SU-DHL-6 (cell line): ENCODE measurements around the gene SF3B4.

ENCODE experiments used
- H2AFZ ChIP-seq: fragments of 200-600 bp; sonication (generic); 2 replicates; pipeline ENCODE4 v1.6.1; 2014; ENCODE audit warnings: low read depth, mild to moderate bottlenecking, moderate library complexity, mixed read lengths, antibody characterized with exemption, low read length; ENCODE audit not compliant: severe bottlenecking
- H3F3A ChIP-seq: fragments of 200-600 bp; shearing (Covaris generic); 2 replicates; pipeline ENCODE4 v1.6.0; 2016; ENCODE audit warnings: antibody characterized with exemption, mild to moderate bottlenecking; ENCODE audit not compliant: insufficient read depth
- H3K27ac ChIP-seq: fragments of 200-600 bp; sonication (generic); 2 replicates; pipeline ENCODE4 v1.5.1; 2016; ENCODE audit warnings: low read depth, mild to moderate bottlenecking, low read length, moderate library complexity, mixed read lengths
- H3K27me3 ChIP-seq: fragments of 200-600 bp; sonication (generic), shearing (Covaris generic); 2 replicates; pipeline ENCODE4 v1.6.0; 2014; ENCODE audit warnings: mild to moderate bottlenecking, low read length
- H3K36me3 ChIP-seq: fragments of 200-600 bp; sonication (generic); 2 replicates; pipeline ENCODE4 v1.6.1; 2014; ENCODE audit warnings: mild to moderate bottlenecking, low read length, mixed read lengths
- H3K4me2 ChIP-seq: fragments of 300-600, 200-600 bp; shearing (Covaris generic), sonication (generic); 2 replicates; pipeline ENCODE4 v1.6.0; 2014; ENCODE audit warnings: low read length, low read depth, mild to moderate bottlenecking; ENCODE audit not compliant: poor library complexity, severe bottlenecking
- H3K4me3 ChIP-seq: fragments of 200-600 bp; sonication (generic); 2 replicates; pipeline ENCODE4 v1.5.1; 2014; ENCODE audit warnings: antibody characterized with exemption, low read length, mild to moderate bottlenecking, mixed read lengths; ENCODE audit not compliant: insufficient read depth, poor library complexity, severe bottlenecking
- H3K79me2 ChIP-seq: fragments of 200-600 bp; sonication (generic); 2 replicates; pipeline ENCODE4 v1.6.1; 2014; ENCODE audit warnings: mild to moderate bottlenecking, low read length, moderate library complexity; ENCODE audit not compliant: insufficient read depth
- H3K9ac ChIP-seq: fragments of 200-600 bp; sonication (generic); 2 replicates; pipeline ENCODE4 v1.7.0; 2014; ENCODE audit warnings: mild to moderate bottlenecking, low read length
- H3K9me2 ChIP-seq: fragments of 200-600 bp; sonication (generic); replicated peaks from 2 replicates; pipeline ENCODE4 v1.6.1; 2014; ENCODE audit warnings: low read length; ENCODE audit not compliant: insufficient read depth
- H3K9me3 ChIP-seq: fragments of 200-600 bp; sonication (generic); 2 replicates; pipeline ENCODE4 v1.6.1; 2014; ENCODE audit warnings: low read length, mixed read lengths; ENCODE audit not compliant: insufficient read depth
- H4K20me1 ChIP-seq: fragments of 200-600 bp; sonication (generic); 2 replicates; pipeline ENCODE4 v1.6.1; 2014; ENCODE audit warnings: low read depth, mild to moderate bottlenecking, antibody characterized with exemption, low read length, moderate library complexity, mixed read lengths
- EZH2phosphoT487 ChIP-seq: fragments of 200-600 bp; sonication (generic), shearing (Covaris generic); conservative IDR thresholded peaks from 2 replicates; pipeline ENCODE4 v1.6.1; 2018; ENCODE audit warnings: mild to moderate bottlenecking, antibody characterized with exemption, low read length, moderate library complexity, mixed read lengths
- TF ChIP-seq, protein P1 (sequence below): fragments of 200-600 bp; sonication (generic); IDR thresholded peaks from one replicate; pipeline ENCODE4 v1.5.1; 2017; ENCODE audit warnings: antibody characterized with exemption, mild to moderate bottlenecking, low read length, moderate library complexity; ENCODE audit not compliant: insufficient read depth, poor library complexity, severe bottlenecking

Gene SF3B4

DNA sequence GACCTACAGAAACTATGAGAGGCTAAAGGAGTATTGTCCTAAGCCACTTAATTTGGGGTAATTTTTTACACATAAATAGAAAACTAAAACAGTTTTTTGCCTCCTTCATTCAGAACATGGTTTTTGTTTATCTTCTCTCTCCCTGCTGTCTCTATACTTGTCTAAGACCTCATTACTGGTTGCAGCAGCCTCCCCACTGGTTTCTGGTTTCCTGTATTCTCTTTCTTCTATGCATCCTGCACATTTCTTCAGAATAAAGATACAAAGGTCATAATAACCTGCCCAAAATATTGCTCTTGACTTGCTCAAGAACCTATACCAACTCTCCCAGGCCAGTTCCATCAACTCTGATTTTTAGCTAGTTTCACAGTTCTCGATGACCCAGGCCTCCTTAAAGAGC is 48.0 kb downstream of the SF3B4 start:
- no peak overlapping the region for H3K4me2 ChIP-seq
- no peak overlapping the region for H3K9ac ChIP-seq
- H3F3A ChIP-seq: peaks cover 8% of the 10 kb centered on the region
- H3K36me3 ChIP-seq: no peaks in the 10 kb centered on the region
- no peak overlapping the region for H3K27ac ChIP-seq
- no peak overlapping the region for H3K4me3 ChIP-seq
- H3K9me3 ChIP-seq: no peaks in the 10 kb centered on the region
- H2AFZ ChIP-seq: no peak overlapping the region
- no peaks in the 10 kb centered on the region for H3K79me2 ChIP-seq
- TF ChIP-seq, protein P1, sequence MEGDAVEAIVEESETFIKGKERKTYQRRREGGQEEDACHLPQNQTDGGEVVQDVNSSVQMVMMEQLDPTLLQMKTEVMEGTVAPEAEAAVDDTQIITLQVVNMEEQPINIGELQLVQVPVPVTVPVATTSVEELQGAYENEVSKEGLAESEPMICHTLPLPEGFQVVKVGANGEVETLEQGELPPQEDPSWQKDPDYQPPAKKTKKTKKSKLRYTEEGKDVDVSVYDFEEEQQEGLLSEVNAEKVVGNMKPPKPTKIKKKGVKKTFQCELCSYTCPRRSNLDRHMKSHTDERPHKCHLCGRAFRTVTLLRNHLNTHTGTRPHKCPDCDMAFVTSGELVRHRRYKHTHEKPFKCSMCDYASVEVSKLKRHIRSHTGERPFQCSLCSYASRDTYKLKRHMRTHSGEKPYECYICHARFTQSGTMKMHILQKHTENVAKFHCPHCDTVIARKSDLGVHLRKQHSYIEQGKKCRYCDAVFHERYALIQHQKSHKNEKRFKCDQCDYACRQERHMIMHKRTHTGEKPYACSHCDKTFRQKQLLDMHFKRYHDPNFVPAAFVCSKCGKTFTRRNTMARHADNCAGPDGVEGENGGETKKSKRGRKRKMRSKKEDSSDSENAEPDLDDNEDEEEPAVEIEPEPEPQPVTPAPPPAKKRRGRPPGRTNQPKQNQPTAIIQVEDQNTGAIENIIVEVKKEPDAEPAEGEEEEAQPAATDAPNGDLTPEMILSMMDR: no peak
- TF ChIP-seq EZH2phosphoT487: no peak
- H3K9me2 ChIP-seq: no peaks in the 10 kb centered on the region
- no peaks in the 10 kb centered on the region for H3K27me3 ChIP-seq
- H4K20me1 ChIP-seq: no peaks in the 10 kb centered on the region

DNA sequence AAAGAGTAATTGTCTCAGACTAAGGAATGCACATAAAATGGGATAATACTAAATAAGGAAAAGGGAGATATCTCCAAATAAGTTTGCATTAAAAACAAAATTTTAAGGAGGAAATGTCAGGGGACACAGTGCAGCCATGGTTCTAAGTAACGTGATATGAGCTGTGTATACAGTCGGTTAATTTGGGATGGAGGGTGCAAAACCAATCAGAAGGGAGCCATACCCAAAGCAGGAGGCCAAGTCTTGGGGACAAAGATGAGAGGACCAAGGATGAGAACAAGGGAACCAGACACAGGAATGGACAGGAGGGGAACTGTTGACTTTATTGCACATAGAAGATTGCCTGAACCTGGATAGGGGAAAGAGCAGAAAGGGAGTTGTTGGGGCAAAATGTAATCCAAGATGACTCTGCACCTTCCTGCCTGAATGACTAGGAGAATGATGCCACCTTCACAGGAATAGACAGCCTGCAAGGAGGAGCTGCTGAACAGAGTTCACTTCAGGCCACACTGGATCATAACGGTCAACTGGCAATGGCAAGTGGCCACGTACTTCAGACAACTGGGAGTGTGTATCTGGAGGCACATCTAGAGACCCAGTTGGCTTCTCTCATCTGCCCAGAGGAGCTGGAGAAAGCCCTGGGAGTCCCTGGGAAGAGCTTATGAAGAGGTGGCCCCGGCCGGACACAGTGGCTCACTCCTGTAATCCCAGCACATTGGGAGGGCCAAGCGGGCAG is 50.2 kb downstream of the SF3B4 start:
- TF ChIP-seq EZH2phosphoT487: no peak
- TF ChIP-seq, protein P1: no peak
- Histone ChIP-seq H3K79me2 (no peaks in the 10 kb centered on the region), H3K9ac (no peak overlapping the region), H4K20me1 (no peaks in the 10 kb centered on the region), H3F3A (no peaks in the 10 kb centered on the region), H3K36me3 (no peaks in the 10 kb centered on the region), H3K27ac (no peak overlapping the region), H3K9me2 (no peaks in the 10 kb centered on the region), H2AFZ (no peak overlapping the region), H3K4me2 (no peak overlapping the region), H3K4me3 (no peak overlapping the region), H3K27me3 (no peaks in the 10 kb centered on the region), H3K9me3 (no peaks in the 10 kb centered on the region)
